ENCODE measurements around the gene RGS8. TPM values are rescaled to one million over a fixed set of nuclear protein-coding genes. Genes with fewer than 3 reads are reported as not detected.

RGS8 gene
- total RNA-seq, 1 experiment from 2014 or later, result 0.66 TPM

DNA sequence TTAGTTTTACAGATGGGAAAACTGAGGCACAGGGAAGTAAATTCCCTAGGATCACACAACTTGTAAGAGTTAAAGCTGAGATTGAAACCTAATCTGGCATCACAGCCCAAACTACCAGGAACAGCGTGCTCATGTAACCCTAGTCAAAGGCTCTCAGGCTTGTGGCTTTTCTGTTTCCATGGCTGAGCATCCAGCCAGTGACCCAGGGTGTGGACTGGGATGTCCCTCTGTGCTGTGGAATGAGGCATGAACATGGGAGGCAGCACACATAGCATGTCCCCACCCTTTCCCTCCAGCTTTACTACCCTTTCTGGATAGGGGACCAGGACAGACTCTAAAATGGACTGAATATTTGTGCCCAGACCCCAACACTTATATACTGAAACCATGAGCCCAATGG, 45.1 kb downstream of the RGS8 start:
- Mint-ChIP-seq H3K4me3 (no peak overlapping the region), H3K9me3 (peaks cover 8% of the 10 kb centered on the region), H3K27me3 (ENCODE audit: low read depth) (no peaks in the 10 kb centered on the region), H3K27ac (no peak overlapping the region), H3K36me3 (0 out of 2 replicates have a peak, but pooled peaks cover 3% of the 10 kb centered on the region), H3K4me1 (peaks cover 5% of the 10 kb centered on the region)
- ATAC-seq (no peak), DNase-seq (ENCODE audit: low spot score) (no peak)
- TF ChIP-seq, protein P1, sequence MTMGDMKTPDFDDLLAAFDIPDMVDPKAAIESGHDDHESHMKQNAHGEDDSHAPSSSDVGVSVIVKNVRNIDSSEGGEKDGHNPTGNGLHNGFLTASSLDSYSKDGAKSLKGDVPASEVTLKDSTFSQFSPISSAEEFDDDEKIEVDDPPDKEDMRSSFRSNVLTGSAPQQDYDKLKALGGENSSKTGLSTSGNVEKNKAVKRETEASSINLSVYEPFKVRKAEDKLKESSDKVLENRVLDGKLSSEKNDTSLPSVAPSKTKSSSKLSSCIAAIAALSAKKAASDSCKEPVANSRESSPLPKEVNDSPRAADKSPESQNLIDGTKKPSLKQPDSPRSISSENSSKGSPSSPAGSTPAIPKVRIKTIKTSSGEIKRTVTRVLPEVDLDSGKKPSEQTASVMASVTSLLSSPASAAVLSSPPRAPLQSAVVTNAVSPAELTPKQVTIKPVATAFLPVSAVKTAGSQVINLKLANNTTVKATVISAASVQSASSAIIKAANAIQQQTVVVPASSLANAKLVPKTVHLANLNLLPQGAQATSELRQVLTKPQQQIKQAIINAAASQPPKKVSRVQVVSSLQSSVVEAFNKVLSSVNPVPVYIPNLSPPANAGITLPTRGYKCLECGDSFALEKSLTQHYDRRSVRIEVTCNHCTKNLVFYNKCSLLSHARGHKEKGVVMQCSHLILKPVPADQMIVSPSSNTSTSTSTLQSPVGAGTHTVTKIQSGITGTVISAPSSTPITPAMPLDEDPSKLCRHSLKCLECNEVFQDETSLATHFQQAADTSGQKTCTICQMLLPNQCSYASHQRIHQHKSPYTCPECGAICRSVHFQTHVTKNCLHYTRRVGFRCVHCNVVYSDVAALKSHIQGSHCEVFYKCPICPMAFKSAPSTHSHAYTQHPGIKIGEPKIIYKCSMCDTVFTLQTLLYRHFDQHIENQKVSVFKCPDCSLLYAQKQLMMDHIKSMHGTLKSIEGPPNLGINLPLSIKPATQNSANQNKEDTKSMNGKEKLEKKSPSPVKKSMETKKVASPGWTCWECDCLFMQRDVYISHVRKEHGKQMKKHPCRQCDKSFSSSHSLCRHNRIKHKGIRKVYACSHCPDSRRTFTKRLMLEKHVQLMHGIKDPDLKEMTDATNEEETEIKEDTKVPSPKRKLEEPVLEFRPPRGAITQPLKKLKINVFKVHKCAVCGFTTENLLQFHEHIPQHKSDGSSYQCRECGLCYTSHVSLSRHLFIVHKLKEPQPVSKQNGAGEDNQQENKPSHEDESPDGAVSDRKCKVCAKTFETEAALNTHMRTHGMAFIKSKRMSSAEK (CRISPR knock-in tag; IDR thresholded peaks at IDR 0.05; ENCODE audit: borderline replicate concordance), result no peak
- TF ChIP-seq ZNF232 (CRISPR knock-in tag; IDR thresholded peaks at IDR 0.05) (no peak), TEAD1 (CRISPR knock-in tag; IDR thresholded peaks at IDR 0.05) (no peak), FOXP1 (CRISPR knock-in tag; IDR thresholded peaks at IDR 0.05; ENCODE audit: borderline replicate concordance) (no peak), FOXJ3 (CRISPR knock-in tag; IDR thresholded peaks at IDR 0.05; ENCODE audit: borderline replicate concordance) (no peak), ZNF416 (CRISPR knock-in tag; IDR thresholded peaks at IDR 0.05) (no peak)
- TF ChIP-seq, protein P2, sequence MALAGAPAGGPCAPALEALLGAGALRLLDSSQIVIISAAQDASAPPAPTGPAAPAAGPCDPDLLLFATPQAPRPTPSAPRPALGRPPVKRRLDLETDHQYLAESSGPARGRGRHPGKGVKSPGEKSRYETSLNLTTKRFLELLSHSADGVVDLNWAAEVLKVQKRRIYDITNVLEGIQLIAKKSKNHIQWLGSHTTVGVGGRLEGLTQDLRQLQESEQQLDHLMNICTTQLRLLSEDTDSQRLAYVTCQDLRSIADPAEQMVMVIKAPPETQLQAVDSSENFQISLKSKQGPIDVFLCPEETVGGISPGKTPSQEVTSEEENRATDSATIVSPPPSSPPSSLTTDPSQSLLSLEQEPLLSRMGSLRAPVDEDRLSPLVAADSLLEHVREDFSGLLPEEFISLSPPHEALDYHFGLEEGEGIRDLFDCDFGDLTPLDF (CRISPR knock-in tag; IDR thresholded peaks at IDR 0.05), result no peak
- TF ChIP-seq, protein P3, sequence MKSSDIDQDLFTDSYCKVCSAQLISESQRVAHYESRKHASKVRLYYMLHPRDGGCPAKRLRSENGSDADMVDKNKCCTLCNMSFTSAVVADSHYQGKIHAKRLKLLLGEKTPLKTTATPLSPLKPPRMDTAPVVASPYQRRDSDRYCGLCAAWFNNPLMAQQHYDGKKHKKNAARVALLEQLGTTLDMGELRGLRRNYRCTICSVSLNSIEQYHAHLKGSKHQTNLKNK (CRISPR knock-in tag; IDR thresholded peaks at IDR 0.05), result no peak
- TF ChIP-seq, protein P4, sequence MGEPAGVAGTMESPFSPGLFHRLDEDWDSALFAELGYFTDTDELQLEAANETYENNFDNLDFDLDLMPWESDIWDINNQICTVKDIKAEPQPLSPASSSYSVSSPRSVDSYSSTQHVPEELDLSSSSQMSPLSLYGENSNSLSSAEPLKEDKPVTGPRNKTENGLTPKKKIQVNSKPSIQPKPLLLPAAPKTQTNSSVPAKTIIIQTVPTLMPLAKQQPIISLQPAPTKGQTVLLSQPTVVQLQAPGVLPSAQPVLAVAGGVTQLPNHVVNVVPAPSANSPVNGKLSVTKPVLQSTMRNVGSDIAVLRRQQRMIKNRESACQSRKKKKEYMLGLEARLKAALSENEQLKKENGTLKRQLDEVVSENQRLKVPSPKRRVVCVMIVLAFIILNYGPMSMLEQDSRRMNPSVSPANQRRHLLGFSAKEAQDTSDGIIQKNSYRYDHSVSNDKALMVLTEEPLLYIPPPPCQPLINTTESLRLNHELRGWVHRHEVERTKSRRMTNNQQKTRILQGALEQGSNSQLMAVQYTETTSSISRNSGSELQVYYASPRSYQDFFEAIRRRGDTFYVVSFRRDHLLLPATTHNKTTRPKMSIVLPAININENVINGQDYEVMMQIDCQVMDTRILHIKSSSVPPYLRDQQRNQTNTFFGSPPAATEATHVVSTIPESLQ (CRISPR knock-in tag; IDR thresholded peaks at IDR 0.05), result no peak
- CTCF ChIA-PET, result interaction anchor here (1.7 to 3.7 kb wide), 2 partner anchors 40 to 144 kb away, joined by 4 to 10 read pairs; no protein-coding TSS in a partner anchor
- POLR2A ChIA-PET, result no interaction called here

DNA sequence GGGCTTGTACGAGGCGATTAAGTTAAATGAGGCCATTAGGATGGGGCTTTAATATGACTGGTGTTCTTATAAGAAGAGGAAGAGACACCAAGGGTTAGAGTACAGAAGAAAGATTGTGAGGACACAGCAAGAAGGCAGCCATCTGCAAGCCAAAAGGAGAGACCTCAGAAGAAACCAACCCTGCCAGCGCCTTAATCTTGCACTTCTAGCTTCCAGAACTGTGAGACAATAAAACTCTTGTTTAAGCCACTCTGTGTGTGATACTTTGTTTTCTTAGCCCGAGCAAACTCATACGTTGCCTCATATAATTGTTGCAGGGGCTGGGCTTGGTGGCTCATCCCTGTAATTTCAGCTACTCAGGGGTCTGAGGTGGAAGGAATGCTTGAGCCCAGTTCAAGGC, 46.6 kb downstream of the RGS8 start:
- H3K4me3 Mint-ChIP-seq, result no peak overlapping the region
- ATAC-seq (no peak), DNase-seq (ENCODE audit: low spot score) (no peak)
- H3K9me3 Mint-ChIP-seq, result no peaks in the 10 kb centered on the region
- no peaks in the 10 kb centered on the region for H3K36me3 Mint-ChIP-seq
- no peaks in the 10 kb centered on the region for H3K27me3 Mint-ChIP-seq (ENCODE audit: low read depth)
- H3K4me1 Mint-ChIP-seq, result peaks cover 20% of the 10 kb centered on the region
- no peak overlapping the region for H3K27ac Mint-ChIP-seq
- CTCF ChIA-PET, result interaction anchor here (1.7 to 3.7 kb wide), 2 partner anchors 38 to 145 kb away, joined by 4 to 10 read pairs; no protein-coding TSS in a partner anchor
- POLR2A ChIA-PET, result no interaction called here
- TF ChIP-seq, protein P4 (CRISPR knock-in tag; IDR thresholded peaks at IDR 0.05), result no peak
- TF ChIP-seq, protein P2 (CRISPR knock-in tag; IDR thresholded peaks at IDR 0.05), result no peak
- TF ChIP-seq, protein P5, sequence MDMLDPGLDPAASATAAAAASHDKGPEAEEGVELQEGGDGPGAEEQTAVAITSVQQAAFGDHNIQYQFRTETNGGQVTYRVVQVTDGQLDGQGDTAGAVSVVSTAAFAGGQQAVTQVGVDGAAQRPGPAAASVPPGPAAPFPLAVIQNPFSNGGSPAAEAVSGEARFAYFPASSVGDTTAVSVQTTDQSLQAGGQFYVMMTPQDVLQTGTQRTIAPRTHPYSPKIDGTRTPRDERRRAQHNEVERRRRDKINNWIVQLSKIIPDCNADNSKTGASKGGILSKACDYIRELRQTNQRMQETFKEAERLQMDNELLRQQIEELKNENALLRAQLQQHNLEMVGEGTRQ (CRISPR knock-in tag; IDR thresholded peaks at IDR 0.05), result no peak
- TF ChIP-seq PRRX2 (CRISPR knock-in tag; IDR thresholded peaks at IDR 0.05) (no peak), HMGA2 (CRISPR knock-in tag; IDR thresholded peaks at IDR 0.05) (no peak), CREM (CRISPR knock-in tag; IDR thresholded peaks at IDR 0.05) (no peak), SMAD4 (CRISPR knock-in tag; IDR thresholded peaks at IDR 0.05) (no peak), GTF2I (CRISPR knock-in tag; conservative IDR thresholded peaks at IDR 0.05) (no peak), JAZF1 (CRISPR knock-in tag; IDR thresholded peaks at IDR 0.05) (no peak)
- TF ChIP-seq, protein P6, sequence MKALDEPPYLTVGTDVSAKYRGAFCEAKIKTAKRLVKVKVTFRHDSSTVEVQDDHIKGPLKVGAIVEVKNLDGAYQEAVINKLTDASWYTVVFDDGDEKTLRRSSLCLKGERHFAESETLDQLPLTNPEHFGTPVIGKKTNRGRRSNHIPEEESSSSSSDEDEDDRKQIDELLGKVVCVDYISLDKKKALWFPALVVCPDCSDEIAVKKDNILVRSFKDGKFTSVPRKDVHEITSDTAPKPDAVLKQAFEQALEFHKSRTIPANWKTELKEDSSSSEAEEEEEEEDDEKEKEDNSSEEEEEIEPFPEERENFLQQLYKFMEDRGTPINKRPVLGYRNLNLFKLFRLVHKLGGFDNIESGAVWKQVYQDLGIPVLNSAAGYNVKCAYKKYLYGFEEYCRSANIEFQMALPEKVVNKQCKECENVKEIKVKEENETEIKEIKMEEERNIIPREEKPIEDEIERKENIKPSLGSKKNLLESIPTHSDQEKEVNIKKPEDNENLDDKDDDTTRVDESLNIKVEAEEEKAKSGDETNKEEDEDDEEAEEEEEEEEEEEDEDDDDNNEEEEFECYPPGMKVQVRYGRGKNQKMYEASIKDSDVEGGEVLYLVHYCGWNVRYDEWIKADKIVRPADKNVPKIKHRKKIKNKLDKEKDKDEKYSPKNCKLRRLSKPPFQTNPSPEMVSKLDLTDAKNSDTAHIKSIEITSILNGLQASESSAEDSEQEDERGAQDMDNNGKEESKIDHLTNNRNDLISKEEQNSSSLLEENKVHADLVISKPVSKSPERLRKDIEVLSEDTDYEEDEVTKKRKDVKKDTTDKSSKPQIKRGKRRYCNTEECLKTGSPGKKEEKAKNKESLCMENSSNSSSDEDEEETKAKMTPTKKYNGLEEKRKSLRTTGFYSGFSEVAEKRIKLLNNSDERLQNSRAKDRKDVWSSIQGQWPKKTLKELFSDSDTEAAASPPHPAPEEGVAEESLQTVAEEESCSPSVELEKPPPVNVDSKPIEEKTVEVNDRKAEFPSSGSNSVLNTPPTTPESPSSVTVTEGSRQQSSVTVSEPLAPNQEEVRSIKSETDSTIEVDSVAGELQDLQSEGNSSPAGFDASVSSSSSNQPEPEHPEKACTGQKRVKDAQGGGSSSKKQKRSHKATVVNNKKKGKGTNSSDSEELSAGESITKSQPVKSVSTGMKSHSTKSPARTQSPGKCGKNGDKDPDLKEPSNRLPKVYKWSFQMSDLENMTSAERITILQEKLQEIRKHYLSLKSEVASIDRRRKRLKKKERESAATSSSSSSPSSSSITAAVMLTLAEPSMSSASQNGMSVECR (CRISPR knock-in tag; IDR thresholded peaks at IDR 0.05; ENCODE audit: borderline replicate concordance), result no peak

Data from WTC11 (cell line).